GF-D8 (cell line): ENCODE data around the gene PRMT5.
"Not testable (repeated sequence)": the region's sequence is repeated elsewhere in the genome, so short reads cannot be mapped to it uniquely, and the experiment has no call there.

ENCODE experiments used
- DNase-seq: peaks from one replicate; lab custom pipeline; 2025; lab: John Stamatoyannopoulos, UW

Gene PRMT5

DNA sequence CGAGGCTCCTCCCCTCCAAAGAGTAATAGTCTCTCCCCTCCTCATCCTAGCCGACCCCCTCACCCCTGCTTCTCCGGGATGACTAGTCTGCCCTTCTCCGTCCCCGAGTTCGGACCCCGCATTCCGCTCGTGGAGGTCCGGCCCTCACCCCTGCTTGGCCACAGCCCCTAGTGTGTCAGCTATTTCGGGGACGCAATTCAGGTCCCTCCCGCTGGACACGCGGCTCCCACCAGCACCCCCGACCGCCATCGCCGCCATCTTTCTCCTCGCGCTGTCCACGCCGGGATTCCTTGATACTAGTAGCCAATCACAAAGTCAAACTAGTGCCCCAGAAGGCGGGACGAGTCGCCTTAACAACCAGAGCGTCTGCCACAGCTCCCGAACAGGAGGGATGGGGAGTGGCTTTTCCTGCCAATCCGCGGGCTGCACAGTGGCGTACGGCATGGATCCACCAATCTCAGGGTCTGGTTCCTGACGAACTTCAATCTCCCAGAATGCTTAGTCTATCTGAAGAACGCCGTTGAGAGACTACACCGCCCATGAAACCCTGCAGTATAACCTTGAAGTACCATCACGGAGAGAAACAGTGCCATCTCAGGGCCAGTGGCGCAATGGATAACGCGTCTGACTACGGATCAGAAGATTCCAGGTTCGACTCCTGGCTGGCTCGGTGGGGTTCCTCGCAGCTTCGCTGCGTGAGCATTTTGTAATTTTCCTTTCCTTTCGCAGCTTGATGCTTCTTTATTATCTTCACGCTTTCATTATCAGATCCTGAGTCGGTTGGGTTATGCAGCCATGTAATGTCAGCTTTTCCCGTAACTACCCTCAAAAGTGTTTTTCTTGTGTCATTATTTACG is at the start of gene PRMT5:
TSS of gene PRMT5 (minus strand) at position 273 of the 857 bp plus-strand sequence. CDS start at position 258, 15 bp downstream.
- DNase-seq, result peak; percentile 99

DNA sequence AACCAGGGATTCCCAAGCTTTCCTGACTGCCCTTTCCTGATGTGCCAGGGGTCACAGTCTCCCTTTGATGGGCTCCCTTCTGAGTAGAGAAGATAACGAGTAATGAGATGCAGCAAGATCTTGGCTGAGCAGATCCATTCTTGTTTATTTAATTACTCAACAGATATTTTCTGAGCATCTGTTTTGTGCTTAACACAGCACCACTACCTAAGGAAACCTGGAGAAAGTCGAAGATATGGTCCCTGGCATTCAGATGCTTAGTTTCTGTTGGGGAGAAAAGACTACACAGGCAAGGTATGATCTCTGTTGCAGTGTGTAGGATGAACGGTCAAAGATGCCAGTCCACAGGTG is 49.3 kb upstream of the PRMT5 start:
- no peak for DNase-seq

DNA sequence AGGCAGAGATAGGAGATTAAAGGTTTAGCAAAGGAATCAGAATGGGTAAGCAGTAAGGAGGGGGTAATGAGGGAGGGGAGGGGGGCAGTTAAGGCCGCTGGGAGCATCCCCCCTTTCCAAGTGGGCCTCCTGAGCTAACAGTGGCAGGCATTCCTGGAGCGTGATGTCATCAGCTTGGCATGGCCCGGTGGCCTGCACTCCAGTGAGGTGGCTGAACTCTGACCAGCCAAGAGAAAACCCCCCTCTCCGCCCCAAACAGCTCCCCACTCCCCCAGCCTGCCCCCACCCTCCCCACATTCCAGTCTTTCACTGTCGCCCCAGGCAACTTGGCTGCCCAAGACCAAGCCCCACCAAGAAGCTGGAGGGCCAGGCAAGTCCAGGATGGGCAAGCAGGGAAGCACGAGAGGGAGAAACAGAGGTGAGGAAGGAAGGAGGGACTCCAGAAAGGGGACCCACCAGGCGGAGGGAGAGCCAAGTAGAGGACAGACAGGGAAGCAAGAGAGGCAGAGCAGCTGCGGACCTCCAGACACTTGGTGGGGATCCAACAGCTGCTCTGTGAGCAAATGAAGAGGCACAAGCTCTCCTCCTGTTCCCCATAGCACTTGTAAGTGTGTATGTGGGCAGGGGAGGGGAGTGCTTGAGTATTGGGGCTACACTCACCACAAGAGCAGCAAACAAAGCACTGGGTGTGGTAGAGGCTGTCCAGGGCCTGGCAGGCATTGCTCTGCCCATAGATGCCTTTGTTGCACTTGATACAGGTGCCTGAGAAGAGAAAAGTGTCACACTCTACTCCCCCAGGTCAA is 48.7 kb upstream of the PRMT5 start:
- DNase-seq, result no peak

DNA sequence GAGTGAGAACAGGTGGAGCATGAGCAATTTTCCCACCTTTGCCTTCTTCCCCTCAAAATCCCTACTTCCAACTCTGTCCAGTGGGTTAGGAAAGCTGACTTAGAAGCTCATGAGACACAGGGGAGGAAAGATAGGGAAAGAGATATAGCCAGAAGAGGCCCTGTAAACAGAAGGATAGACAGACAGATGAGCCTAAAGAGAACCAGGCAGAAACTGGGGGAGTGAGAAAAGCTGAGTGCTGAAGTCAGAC is 48.2 kb upstream of the PRMT5 start:
- DNase-seq, result no peak

DNA sequence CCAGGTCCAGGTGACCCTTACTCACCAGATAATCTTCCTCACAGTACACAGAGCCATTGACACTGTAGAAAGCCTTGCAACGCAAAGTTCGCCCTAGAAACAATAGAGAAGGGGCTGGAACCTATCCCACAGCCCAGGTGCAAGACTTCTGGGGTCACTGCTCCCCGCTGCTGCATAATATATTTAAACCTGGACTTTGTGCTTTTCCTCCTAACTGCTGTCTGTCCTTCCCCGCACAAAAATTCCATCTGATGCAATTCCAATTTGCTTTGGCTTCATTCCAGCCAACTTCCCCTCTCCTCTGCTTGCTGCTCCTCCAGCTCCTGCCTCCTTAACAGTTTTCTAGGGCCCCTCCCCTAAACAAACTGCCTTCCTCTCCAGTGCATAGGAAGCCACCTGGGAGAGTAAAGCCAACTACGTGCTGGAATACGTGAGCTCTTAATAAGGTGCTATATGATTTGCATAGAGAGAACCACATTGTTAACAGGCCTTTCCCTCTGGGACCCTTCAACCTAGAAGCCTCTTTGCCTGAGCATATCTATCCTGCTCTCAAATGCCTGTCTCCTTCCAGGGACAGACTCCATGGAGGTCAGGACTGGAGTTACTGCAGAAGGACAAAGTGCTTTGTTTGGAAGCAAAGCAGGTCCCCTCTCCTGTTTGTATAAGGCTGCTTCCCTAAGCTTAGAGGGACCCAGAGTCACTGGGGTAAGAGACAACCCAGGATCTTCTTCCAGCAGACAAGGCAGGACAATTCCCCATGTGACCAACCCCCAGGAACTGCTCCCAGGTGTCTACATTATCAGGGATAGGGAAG is 47.7 kb upstream of the PRMT5 start:
- peak; percentile 14 for DNase-seq

DNA sequence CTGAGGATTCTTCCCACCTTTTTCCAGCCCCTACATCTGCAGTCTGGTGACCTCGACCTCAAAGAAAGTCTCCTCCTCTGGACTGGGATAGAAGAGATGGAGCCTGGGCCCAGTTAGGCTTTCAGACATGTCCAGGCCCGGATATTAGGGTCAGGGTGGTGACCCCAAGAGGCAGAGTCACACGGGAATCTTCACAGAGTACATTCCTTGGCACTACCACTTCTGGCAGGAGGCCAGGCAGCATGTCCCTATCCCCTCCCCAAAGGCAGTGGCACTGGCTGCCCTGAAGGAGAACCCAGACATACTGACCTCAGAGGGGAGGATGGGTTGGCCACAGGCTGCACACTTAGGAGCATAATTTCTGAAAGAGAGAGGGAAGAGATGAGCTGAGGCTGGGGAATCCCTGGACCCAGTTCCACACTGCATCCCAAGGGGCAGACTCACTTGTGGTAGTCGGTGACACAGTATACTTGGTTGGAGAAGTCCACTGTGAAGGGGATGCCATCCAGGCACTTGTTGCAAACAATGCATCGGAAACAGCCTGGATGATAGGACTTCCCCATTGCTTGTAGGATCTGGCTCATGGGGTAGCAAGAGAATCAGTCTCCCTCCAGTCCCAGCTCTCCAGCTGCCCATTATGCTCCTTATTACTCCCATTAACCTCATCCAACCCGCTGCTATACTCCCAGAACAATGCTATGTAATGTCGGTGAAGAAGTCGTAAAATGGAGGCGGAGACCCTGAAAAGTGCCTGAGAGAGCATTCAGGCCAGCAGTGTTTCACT is 45.5 kb upstream of the PRMT5 start:
- DNase-seq, result no peak

DNA sequence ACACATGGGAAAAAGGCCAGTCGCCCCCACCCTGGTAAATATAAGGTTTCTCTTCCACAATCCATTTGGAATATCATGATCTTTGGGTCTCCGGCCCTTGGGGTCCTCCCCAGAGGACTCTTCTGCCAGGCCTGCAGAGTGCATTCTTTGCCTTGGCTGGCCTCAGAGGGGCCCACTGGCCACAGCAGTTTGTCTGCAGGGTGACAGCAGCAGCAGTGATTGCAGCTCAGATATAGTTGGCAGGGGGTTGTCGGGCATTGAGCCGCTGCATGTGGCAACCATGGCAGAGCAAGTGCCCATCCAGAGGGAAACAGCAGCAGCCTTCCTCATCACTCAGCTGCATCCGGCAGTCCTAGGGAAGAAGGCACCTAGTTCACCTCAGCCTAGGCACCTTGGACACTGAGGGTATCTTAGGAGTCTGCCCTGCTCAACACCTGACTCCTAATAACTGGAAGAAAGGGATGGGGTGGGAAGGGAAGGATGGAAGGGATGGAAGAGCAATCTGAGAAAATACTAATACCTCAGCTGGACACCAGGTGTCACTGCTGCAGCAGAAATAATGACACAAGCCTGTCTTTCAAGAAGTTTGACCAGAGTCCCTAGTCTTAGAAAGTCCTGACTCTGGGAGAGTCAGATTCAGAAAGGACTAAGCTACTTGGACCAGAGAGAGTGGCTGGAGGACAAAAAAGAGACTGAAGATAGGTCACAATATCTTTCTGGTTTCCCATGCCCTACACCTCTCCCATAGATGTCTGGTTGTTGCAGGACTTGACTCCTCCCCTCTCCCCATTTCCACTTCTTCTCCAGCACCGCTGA is 44.2 kb upstream of the PRMT5 start:
- DNase-seq, result peak; percentile 7

DNA sequence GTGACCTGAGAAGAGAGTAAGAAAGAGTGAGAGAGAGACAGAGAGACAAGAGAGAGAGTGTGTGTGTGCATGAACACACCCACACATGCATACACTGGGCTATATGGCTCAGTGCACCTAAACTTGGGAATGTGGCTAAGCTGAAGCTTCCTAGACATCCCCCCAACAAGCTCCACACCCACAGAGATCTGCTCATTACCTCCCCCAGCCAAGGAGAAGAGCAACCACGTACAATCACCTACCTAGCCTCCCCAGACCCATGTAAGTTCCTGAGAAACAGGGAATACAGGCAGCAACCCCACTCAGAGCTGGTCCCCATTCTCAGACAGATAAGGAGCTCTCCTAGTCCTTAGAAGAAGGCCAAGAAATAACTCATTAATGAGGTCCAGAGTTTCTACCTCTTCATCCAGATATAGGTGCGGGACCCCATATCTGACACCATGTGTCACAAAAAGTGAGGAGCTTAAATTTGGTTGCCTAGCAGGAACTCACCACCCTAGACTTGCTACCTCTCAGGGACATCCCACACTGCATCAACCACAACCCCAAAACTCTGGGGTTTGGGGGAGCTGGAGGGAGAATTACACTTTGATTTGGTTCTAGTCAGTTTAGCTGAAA is 43.2 kb upstream of the PRMT5 start:
- DNase-seq, result no peak

DNA sequence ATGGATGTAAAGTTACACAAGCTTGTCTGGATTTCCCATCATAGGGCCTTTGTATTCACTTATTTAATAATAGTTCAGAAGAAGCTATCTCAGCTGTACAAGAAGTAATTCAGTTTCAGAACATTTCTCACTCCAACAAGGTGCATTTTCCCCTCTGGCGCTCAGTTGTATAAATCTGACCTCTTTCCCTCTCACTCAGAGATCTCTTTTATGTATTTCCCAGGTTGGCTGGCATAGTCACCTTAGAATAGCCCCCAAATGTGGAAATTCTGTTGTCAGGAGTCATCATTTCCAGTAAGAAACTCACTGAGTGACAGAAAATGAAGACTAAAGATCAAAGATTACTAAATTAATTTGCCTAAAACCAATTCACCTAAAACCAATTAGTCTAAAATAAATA is 42.0 kb upstream of the PRMT5 start:
- DNase-seq, result no peak

DNA sequence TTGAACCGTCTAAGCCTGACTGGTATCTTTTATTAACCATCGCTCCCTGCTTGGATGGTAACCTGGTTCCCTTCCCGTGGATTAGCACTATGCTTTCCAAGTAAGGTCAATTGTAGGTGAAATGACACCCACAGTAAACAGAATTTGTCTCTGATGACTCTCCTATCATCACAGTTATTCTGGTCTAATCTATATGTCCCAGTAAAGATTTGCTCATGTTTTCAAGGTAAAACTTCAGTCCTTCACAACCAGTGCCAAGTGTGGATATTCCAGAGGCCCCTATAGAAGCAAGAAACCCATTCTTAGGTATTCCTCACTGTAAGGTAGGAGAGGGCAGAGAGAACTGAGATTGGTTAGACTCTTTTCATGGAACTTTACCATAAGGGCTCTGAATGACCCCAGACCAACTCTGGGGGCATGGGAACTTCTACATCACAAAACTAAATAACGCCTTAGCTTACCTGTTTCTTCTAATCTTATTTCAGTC is 37.6 kb upstream of the PRMT5 start:
- DNase-seq, result no peak

DNA sequence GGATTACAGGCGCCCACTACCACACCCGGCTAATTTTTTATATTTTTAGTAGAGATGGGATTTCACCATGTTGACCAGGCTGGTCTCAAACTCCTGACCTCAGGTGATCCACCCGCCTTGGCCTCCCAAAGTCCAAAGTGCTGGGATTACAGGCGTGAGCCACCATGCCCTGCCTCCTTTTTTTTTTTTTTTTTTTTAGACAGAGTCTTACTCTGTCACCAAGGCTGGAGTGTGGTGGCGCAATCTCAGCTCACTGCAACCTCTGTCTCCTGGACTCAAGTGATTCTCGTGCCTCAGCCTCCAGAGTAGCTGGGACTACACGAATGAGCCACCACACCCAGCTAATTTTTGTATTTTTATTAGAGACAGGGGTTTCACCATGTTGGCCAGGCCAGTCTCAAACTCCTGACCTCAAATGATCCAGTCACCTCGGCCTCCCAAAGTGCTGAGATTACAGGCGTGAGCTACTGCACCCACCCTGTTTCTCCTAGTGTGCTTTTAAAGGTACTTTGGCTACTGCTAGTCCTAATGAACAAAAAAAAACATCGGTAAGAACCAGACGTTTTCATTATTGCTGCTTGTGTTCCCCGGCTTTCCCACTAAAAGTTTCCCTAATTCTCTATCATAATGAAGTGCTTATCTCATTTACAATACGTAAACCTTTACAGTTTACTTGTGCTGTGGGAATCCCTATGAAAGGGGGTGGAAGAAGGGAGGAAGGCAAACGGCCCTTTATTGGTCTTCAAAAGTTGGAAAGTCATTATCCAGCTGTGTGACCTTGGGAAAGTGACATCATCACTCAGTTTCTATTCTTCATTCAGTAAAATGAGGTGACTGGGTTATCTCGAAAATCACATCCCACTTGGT is 37.0 kb upstream of the PRMT5 start:
- not testable (repeated sequence) for DNase-seq

DNA sequence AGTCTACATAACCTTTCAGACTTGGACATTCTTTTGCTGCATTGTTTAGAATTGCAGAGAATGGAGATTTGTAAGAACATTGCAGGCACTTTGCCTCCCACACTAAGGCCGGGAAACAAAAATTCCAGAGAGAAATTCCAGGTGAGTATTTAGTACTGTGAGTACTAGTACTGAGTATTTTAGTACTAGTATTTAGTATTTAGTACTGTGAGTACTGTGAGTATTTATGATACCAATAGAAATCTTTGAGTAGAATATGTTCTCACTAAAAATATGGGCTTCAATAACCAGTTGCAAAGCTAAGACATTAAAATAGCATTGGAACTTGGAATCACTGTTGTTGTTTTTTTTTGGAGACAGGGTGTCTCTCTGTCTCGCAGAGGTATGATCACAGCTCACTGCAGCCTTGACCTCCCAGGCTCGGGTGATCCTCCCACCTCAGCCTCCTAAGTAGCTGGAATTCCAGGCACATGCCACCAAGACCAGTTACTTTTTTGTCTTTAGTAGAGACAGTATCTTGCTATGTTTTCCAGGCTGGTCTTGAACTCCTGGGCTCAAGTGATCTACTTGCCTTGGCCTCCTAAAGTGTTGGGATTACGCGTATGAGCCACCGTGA is 33.0 kb upstream of the PRMT5 start:
- DNase-seq, result no peak

DNA sequence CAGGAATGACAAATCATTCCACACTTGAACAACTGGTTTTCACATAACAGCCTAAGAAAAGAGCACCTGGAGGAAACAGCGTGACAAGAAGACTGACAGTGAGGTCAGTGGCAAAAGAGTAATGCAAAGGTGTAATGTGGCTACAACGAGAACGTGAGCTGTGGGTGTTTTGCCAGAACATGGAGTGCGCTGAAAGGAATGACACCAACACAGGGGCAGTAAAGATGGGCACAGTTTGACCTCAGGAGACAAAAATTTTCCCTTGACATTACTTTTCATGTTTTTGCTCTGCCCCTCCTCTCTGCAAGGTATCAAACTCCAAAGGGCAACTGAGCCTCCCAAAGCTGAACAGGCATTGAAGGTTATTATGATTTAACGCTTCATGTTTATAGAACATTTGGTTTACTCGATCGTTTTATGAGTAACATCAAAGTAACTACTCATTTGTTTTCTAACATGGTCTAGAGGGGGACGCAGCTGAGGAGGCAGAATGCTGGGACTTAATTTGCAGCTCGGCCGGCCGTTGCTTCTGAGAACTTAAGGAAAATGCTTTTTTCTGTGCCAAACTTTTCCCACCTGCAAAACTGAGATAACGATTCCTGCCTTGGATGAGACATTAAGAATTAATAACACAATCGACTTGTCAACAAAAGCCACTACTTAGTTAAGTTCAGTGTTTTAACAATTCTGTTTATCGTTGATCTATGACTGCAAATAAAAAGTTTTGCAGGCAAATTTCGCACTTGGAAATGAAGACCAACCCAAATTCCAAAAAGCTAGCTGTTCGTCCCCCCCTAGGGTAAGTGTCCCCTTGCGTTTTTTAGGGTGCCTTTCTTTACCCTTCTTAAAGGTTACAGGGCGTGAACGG is 26.8 kb upstream of the PRMT5 start:
- DNase-seq, result no peak

DNA sequence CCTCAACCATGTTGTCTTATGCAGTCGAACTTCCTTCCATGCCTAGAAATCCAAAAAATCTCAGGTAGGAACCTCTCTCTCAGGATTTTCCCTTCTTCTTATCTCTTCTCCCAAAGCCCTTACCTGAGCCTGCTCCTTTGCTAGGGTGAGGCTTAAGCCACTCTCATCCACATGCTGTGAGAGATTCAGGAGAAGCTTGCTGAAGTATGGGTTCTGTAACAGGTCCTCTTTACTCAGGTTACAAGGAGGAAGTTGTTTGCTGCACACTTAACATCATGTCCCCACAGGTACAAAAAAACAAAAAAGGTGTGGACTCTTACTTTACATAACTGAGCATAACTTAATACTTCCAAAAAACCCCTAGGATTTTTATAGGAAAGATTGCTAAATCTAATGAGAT is 23.2 kb upstream of the PRMT5 start:
- no peak for DNase-seq

DNA sequence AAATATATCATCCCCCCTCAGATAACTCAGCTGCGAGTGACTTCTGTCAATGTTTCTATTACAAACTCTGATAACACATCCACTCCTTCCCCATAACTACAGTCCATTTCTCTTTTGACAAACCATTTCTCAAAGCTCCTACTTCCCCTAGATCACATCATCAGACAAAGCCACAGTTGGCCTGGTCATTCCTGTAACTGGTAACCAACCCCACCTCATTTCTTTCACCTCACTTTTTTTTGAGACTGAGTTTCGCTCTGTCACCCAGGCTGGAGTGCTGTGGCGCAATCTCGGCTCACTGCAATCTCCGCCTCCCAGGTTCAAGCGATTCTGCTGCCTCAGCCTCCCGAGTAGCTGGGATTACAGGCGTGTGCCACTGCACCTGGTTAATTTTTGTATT is 22.6 kb upstream of the PRMT5 start:
- not testable (repeated sequence) for DNase-seq

DNA sequence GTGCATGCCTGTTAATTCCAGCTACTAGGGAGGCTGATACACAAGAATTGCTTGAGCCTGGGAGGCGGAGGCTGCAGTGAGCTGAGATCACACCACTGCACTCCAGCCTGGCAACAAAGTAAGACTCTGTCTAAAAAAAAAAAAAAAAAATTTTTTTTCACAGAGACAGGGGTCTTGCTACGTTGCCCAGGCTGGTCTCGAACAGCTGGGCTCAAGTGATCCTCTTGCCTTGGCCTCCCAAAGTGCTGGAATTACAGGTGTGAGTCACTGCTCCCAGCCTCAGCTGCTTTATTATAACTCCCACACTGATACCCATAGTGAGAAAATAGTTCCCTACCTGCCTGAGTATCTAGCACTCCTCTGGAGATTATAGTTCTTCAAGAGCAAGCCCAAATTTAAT is 16.5 kb upstream of the PRMT5 start:
- DNase-seq, result no peak

DNA sequence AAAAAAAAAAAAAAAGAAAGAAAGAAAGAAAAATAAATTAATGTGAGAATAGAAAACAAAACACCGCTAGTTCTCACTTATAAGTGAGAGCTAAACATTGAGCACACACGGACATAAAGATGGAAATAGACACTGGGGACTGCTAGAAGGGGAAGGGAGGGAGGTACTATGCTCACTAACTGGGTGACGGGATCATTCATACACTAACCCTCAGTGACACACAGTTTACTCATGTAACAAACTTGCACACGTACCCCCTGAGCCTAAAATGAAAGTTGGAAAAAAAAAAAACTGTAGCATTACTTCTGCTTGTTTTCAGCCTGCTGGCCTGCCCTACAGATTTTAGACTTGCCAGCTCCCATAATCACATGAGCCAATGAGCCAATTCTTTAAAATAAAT is 10.5 kb upstream of the PRMT5 start:
- DNase-seq, result no peak

DNA sequence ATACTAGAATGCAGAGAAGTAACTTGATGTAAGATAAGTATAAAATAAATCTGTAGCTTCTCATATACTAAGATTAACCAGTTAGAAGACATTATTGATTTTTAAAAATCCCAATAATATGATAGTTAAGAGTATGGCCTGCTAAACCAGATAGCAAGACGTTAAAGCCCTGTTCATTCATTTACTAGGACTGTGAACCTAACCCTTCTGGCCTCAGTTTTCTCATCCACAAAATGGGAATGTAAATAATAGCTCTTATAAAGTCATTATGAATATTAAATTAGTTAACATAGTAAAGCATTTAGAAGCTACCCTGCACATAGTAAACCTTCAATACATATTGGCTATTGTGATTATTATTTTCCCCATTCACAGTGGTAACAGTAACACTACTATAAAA is 6.0 kb upstream of the PRMT5 start:
- DNase-seq, result no peak
